Endothelial cell of umbilical vein (primary cell): ENCODE measurements around the gene ANKRD34A.

Experiments
- EZH2 ChIP-seq: IDR thresholded peaks from 2 replicates; pipeline ENCODE4 v1.6.1; 2012; ENCODE audit warnings: borderline replicate concordance, low read depth, mild to moderate bottlenecking, moderate library complexity, low read length, inconsistent platforms; ENCODE audit not compliant: severe bottlenecking
- FOS ChIP-seq: IDR thresholded peaks from 2 replicates; pipeline ENCODE4 v1.6.1; 2011; ENCODE audit warnings: mild to moderate bottlenecking, low read length, moderate library complexity, borderline replicate concordance; ENCODE audit not compliant: insufficient read depth
- GATA2 ChIP-seq: IDR thresholded peaks from 2 replicates; pipeline ENCODE4 v1.7.0; 2011; ENCODE audit warnings: low read depth, mild to moderate bottlenecking, moderate library complexity, mixed read lengths, low read length; ENCODE audit not compliant: insufficient read length, insufficient read depth
- JUN ChIP-seq: IDR thresholded peaks from 2 replicates; pipeline ENCODE4 v1.6.1; 2011; ENCODE audit warnings: borderline replicate concordance, low read depth; ENCODE audit not compliant: insufficient read length, insufficient read depth
- MAX ChIP-seq: IDR thresholded peaks from 2 replicates; pipeline ENCODE4 v1.6.1; 2011; ENCODE audit not compliant: insufficient read depth, insufficient read length
- MYC ChIP-seq: IDR thresholded peaks from one replicate; pipeline ENCODE4 v1.6.1; 2011; ENCODE audit warnings: mild to moderate bottlenecking, low read depth, low read length
- POLR2A ChIP-seq: IDR thresholded peaks from 2 replicates; pipeline ENCODE4 v1.6.1; 2012; ENCODE audit warnings: low read depth, mild to moderate bottlenecking, control low read depth, low read length
- POLR2AphosphoS5 ChIP-seq: IDR thresholded peaks from 2 replicates; pipeline ENCODE4 v1.6.1; 2012; ENCODE audit warnings: low read depth, mild to moderate bottlenecking, control low read depth, low read length, moderate library complexity; ENCODE audit not compliant: insufficient read depth
- TF ChIP-seq, protein P1 (sequence below), 2 donors: IDR thresholded peaks; 1 replicate in 1 of 2; 2 replicates in 1 of 2; pipeline ENCODE4 v1.5.1; 2011; ENCODE audit warnings: low read length in 2 of 2, mild to moderate bottlenecking in 2 of 2, moderate library complexity in 2 of 2, control low read depth in 1 of 2, inconsistent platforms in 1 of 2, low read depth in 1 of 2; ENCODE audit not compliant: insufficient read depth in 1 of 2; ENCODE audit errors: extremely low read depth in 1 of 2

- no peak for TF ChIP-seq EZH2
- TF ChIP-seq, protein P1, sequence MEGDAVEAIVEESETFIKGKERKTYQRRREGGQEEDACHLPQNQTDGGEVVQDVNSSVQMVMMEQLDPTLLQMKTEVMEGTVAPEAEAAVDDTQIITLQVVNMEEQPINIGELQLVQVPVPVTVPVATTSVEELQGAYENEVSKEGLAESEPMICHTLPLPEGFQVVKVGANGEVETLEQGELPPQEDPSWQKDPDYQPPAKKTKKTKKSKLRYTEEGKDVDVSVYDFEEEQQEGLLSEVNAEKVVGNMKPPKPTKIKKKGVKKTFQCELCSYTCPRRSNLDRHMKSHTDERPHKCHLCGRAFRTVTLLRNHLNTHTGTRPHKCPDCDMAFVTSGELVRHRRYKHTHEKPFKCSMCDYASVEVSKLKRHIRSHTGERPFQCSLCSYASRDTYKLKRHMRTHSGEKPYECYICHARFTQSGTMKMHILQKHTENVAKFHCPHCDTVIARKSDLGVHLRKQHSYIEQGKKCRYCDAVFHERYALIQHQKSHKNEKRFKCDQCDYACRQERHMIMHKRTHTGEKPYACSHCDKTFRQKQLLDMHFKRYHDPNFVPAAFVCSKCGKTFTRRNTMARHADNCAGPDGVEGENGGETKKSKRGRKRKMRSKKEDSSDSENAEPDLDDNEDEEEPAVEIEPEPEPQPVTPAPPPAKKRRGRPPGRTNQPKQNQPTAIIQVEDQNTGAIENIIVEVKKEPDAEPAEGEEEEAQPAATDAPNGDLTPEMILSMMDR (IDR thresholded peaks at IDR 0.05; ENCODE audit: extremely low read depth in 1 of 2, insufficient read depth in 1 of 2, low read depth in 1 of 2, low read length in 2 of 2): no peak
- no peak for TF ChIP-seq POLR2AphosphoS5
- TF ChIP-seq POLR2A: no peak
- no peak for TF ChIP-seq GATA2
- TF ChIP-seq MAX: no peak
- TF ChIP-seq JUN: no peak
- no peak for TF ChIP-seq MYC
- TF ChIP-seq FOS: no peak
These were observed 36.3 kb downstream of the ANKRD34A start for GRCh38 chr1:145927916-145928643.
